K562 (cell line): ENCODE measurements around the gene VSIG10. TPM values are rescaled to one million over a fixed set of nuclear protein-coding genes. Genes with fewer than 3 reads are reported as not detected.

Experiments used
- AFF4 ChIP-seq: sonication (generic); formaldehyde crosslinking; IDR thresholded peaks from 2 replicates; pipeline ENCODE4 v1.8.0; 2023; ENCODE audit warnings: mild to moderate bottlenecking, missing genetic modification reagents
- ATF4 ChIP-seq: fragments of 450-650 bp; formaldehyde crosslinking; IDR thresholded peaks from 2 replicates; pipeline ENCODE4 v1.4.0; 2022; ENCODE audit warnings: mild to moderate bottlenecking, moderate library complexity
- CREBBP ChIP-seq: IDR thresholded peaks from one replicate; pipeline ENCODE4 v1.6.1; 2012; ENCODE audit warnings: low read depth, mild to moderate bottlenecking, control low read depth, inconsistent platforms, low read length
- CXXC5 ChIP-seq: fragments of 250-450 bp; sonication (Bioruptor Pico); IDR thresholded peaks from 2 replicates; pipeline ENCODE4 v1.8.0; 2022; ENCODE audit warnings: inconsistent platforms, mild to moderate bottlenecking, moderate library complexity
- JUND ChIP-seq, 2 experiments: IDR thresholded peaks; 2 replicates in 1 of 2; 3 replicates in 1 of 2; pipeline ENCODE4 v1.6.1; 2011; ENCODE audit warnings: borderline replicate concordance in 2 of 2, low read depth in 2 of 2, low read length in 2 of 2, improper control_type of control experiment in 1 of 2, missing biosample characterization in 1 of 2, missing genetic modification characterization in 1 of 2, missing genetic modification reagents in 1 of 2
- KAT8 ChIP-seq: fragments of 450-650 bp; IDR thresholded peaks from 2 replicates; pipeline ENCODE4 v1.6.1; 2016; ENCODE audit warnings: low read depth, mild to moderate bottlenecking
- KDM2B ChIP-seq: fragments of 250-450 bp; sonication (Bioruptor Pico); IDR thresholded peaks from 2 replicates; pipeline ENCODE4 v1.8.0; 2021; ENCODE audit warnings: mild to moderate bottlenecking, moderate library complexity
- MEF2A ChIP-seq: IDR thresholded peaks from 2 replicates; pipeline ENCODE4 v1.6.1; 2011; ENCODE audit warnings: low read depth, mild to moderate bottlenecking, low read length, moderate library complexity; ENCODE audit not compliant: control insufficient read depth
- SMARCE1 ChIP-seq: fragments of 450-650 bp; IDR thresholded peaks from 2 replicates; pipeline ENCODE4 v1.7.1; 2016; ENCODE audit warnings: mild to moderate bottlenecking
- ZFX ChIP-seq: sonication (generic); formaldehyde crosslinking; IDR thresholded peaks from 2 replicates; pipeline ENCODE4 v1.8.0; 2022; ENCODE audit warnings: mild to moderate bottlenecking, missing genetic modification reagents, moderate library complexity
- ZNF165 ChIP-seq: fragments of 250-450 bp; sonication (Bioruptor Pico); IDR thresholded peaks from 2 replicates; pipeline ENCODE4 v1.4.0; 2020; ENCODE audit warnings: borderline replicate concordance
- ZNF217 ChIP-seq: sonication (generic); formaldehyde crosslinking; IDR thresholded peaks from 2 replicates; pipeline ENCODE4 v1.8.0; 2022; ENCODE audit warnings: mild to moderate bottlenecking, missing genetic modification reagents
- ZNF785 ChIP-seq: fragments of 250-450 bp; sonication (Bioruptor Pico); IDR thresholded peaks from 2 replicates; pipeline ENCODE4 v1.4.0; 2020; ENCODE audit warnings: mild to moderate bottlenecking
- polyA plus RNA-seq, 8 experiments: library from polyadenylated mRNA; depleted of rRNA in 4 of 8; stranded (reverse) in 5 of 8; unstranded in 3 of 8; fragments of >200 nt; fragmentation: Nextera tagmentation in 2 of 8; fragmentation: Illumina TruSeq in 1 of 8; extraction: Ambion mirVana in 2 of 8; extraction: Trizol in 1 of 8; gene quantifications; 2 replicates each; pipeline versions ENCODE4 v1.2.1 to v1.2.3, GENCODE V29; 2011 to 2014; ENCODE audit warnings: inconsistent platforms in 1 of 8, missing spikeins in 1 of 8
- total RNA-seq, 7 experiments: library from RNA; depleted of rRNA in 6 of 7; stranded (reverse); fragments of >200 nt in 6 of 7; fragmentation: Illumina TruSeq in 2 of 7; extraction: Trizol in 2 of 7; gene quantifications; 2 replicates each; pipeline versions ENCODE4 v1.2.1 to v1.2.3, GENCODE V29; 2011 to 2021; ENCODE audit warnings: low replicate concordance in 1 of 7
- TF ChIP-seq, protein P1 (sequence below): fragments of 450-650 bp; IDR thresholded peaks from 2 replicates; pipeline ENCODE4 v1.6.1; 2016; ENCODE audit warnings: low read depth, mild to moderate bottlenecking, moderate library complexity
- TF ChIP-seq, protein P2 (sequence below): fragments of 250-450 bp; sonication (Bioruptor Pico); IDR thresholded peaks from 2 replicates; pipeline ENCODE4 v1.8.0; 2022; ENCODE audit warnings: inconsistent platforms
- TF ChIP-seq, protein P3 (sequence below): sonication (generic); formaldehyde crosslinking; IDR thresholded peaks from 2 replicates; pipeline ENCODE4 v1.9.0; 2022; ENCODE audit warnings: mild to moderate bottlenecking, missing genetic modification reagents

VSIG10 gene
- total and polyA plus RNA-seq, 9 of the 15 experiments (the other 6 are each of a cell fraction or from before 2014, with no cell fraction given): 4.1 to 8.8 (median 4.7) TPM

DNA sequence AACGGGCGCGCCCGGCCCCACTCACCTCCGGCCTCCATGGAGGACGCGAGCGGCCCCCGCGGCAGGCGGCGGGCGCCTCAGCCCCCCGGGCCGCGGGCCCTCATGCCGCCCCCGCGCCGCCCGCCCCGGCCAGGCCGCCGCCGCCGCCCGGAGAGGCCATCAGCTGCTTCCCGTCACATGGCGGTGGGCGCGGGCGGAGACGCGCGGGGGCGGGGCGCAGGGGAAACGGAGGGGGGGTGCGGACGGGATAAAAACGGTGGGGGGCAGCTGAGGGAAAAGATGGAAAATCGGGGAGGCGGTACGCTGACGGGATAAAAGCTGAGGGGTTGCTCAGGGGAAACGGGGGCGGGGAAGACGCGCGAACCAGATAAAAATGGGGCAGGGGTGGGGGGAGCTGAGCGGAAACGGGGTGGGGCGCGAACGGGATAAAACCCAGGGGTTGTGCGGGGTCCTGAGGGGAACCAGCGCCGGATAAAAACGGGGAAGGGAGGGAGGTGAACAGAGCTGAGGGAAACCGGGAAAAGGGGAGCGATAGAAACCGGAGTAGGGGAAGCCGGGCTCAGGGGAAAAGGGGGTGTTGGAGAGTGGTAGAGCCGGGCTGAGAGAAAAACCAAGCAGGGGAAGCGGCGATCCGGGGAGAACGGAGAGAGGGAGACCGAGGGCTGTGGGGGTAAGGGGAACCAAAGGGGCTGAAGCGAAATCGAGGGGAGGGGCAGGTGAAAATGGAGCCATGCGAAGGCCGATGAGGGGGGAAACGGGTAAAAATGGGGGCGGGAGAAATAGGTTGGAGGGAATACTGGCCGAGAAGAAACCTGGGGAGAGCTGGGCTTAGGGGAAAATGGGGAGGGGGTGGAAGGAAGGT lies 42.6 kb downstream of the VSIG10 start, which contains the start of gene WSB2 (continued):
- TF ChIP-seq ZNF217 (CRISPR knock-in tag) (no peak), ZFX (CRISPR knock-in tag) (no peak; the same call in 1 of the 2 replicates), CREBBP (no peak), AFF4 (no peak), ATF4 (CRISPR knock-in tag) (no peak), KDM2B (CRISPR knock-in tag) (no peak), ZNF165 (no peak), SMARCE1 (peak; percentile 62; the same call in 1 of the 2 replicates), ZNF785 (no peak), KAT8 (no peak), MEF2A (no peak), JUND (IDR thresholded peaks at IDR 0.05; ENCODE audit: borderline replicate concordance, low read depth, low read length) (no peak), JUND (tag; IDR thresholded peaks at IDR 0.05; ENCODE audit: borderline replicate concordance, low read depth, low read length) (no peak), CXXC5 (CRISPR knock-in tag) (no peak)
- TF ChIP-seq, protein P1, sequence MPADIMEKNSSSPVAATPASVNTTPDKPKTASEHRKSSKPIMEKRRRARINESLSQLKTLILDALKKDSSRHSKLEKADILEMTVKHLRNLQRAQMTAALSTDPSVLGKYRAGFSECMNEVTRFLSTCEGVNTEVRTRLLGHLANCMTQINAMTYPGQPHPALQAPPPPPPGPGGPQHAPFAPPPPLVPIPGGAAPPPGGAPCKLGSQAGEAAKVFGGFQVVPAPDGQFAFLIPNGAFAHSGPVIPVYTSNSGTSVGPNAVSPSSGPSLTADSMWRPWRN: no peak
- TF ChIP-seq, protein P2, sequence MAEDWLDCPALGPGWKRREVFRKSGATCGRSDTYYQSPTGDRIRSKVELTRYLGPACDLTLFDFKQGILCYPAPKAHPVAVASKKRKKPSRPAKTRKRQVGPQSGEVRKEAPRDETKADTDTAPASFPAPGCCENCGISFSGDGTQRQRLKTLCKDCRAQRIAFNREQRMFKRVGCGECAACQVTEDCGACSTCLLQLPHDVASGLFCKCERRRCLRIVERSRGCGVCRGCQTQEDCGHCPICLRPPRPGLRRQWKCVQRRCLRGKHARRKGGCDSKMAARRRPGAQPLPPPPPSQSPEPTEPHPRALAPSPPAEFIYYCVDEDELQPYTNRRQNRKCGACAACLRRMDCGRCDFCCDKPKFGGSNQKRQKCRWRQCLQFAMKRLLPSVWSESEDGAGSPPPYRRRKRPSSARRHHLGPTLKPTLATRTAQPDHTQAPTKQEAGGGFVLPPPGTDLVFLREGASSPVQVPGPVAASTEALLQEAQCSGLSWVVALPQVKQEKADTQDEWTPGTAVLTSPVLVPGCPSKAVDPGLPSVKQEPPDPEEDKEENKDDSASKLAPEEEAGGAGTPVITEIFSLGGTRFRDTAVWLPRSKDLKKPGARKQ (CRISPR knock-in tag): no peak
- TF ChIP-seq, protein P3, sequence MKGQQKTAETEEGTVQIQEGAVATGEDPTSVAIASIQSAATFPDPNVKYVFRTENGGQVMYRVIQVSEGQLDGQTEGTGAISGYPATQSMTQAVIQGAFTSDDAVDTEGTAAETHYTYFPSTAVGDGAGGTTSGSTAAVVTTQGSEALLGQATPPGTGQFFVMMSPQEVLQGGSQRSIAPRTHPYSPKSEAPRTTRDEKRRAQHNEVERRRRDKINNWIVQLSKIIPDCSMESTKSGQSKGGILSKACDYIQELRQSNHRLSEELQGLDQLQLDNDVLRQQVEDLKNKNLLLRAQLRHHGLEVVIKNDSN: no peak; the same call in 1 of the 2 replicates
